Tibial nerve (tissue), 4 donors: ENCODE data around the gene LHX1.

Experiments
- EP300 ChIP-seq, 2 donors: sonication (generic); formaldehyde crosslinking; IDR thresholded peaks; one replicate each; pipeline ENCODE4 v1.6.1; 2017; ENCODE audit warnings: antibody characterized with exemption in 2 of 2, mild to moderate bottlenecking in 1 of 2
- POLR2A ChIP-seq, 2 donors: fragments of 450-650 bp; IDR thresholded peaks; one replicate each; pipeline ENCODE4 v1.6.1; 2017; ENCODE audit warnings: antibody characterized with exemption in 2 of 2, mild to moderate bottlenecking in 2 of 2, moderate library complexity in 2 of 2
- TF ChIP-seq, protein P1 (sequence below), 5 experiments: fragments of 200-600 bp in 3 of 5; fragments of 450-650 bp in 2 of 5; sonication (generic) in 3 of 5; IDR thresholded peaks; one replicate each; pipeline ENCODE4 v1.5.1; 2016 to 2019; ENCODE audit warnings: antibody characterized with exemption in 5 of 5, mild to moderate bottlenecking in 3 of 5, moderate library complexity in 2 of 5

DNA sequence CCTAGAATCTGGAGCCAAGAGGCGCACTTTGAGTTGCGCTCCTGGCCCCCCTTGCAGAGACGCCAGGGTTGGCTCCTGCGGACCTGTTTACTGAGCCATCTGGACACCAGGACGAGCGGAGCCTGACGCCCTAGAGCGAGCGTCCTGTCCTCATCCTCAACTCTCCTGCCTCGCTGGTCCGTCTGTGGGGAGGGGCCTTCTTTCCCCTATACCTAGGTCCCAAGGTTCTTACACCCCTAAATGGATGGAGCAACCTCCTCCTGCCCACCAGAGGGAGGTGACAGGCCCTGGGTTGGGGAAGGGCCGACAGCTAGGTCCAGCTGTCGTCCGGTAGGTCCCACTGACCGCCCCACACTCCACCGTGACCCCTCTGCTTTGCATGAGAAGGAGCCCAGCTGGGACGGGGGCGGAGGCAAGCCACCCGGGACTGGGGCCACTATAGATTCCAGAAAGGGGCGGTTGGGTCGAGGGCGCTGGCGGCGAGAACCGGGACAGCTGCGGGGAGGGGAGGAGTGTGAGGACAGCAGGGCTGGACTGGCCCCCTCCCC, 3.1 kb upstream of the LHX1 start:
- TF ChIP-seq POLR2A (IDR thresholded peaks at IDR 0.05) (no peak), EP300 (IDR thresholded peaks at IDR 0.05) (peak in 1 of 2 donors; percentile 33)
- TF ChIP-seq, protein P1, sequence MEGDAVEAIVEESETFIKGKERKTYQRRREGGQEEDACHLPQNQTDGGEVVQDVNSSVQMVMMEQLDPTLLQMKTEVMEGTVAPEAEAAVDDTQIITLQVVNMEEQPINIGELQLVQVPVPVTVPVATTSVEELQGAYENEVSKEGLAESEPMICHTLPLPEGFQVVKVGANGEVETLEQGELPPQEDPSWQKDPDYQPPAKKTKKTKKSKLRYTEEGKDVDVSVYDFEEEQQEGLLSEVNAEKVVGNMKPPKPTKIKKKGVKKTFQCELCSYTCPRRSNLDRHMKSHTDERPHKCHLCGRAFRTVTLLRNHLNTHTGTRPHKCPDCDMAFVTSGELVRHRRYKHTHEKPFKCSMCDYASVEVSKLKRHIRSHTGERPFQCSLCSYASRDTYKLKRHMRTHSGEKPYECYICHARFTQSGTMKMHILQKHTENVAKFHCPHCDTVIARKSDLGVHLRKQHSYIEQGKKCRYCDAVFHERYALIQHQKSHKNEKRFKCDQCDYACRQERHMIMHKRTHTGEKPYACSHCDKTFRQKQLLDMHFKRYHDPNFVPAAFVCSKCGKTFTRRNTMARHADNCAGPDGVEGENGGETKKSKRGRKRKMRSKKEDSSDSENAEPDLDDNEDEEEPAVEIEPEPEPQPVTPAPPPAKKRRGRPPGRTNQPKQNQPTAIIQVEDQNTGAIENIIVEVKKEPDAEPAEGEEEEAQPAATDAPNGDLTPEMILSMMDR (IDR thresholded peaks at IDR 0.05) = no peak
